Peyer's patch (tissue), 4 donors: ENCODE measurements around the gene MAPK8IP1. TPM values are rescaled to one million over a fixed set of nuclear protein-coding genes. Genes with fewer than 3 reads are reported as not detected.
A peak's percentile ranks its signal among the peaks of the same experiment; 100 is the strongest.

ENCODE experiments used
- DNase-seq, 3 donors: peaks; one replicate each; pipeline ENCODE4 v3.0.0-alpha.2; 2017 to 2019
- H3K27ac ChIP-seq, 4 donors: fragments of 200-600 bp; sonication (generic); one replicate each; pipeline ENCODE4 v1.5.1; 2016 to 2019
- H3K27me3 ChIP-seq, 2 donors: fragments of 200-600 bp; sonication (generic); one replicate each; pipeline ENCODE4 v1.5.1; 2019
- H3K36me3 ChIP-seq, 3 donors: fragments of 200-600 bp; sonication (generic); one replicate each; pipeline ENCODE4 v1.5.1; 2016 to 2019
- H3K4me1 ChIP-seq, 4 donors: fragments of 200-600 bp; sonication (generic); one replicate each; pipeline ENCODE4 v1.5.1; 2016 to 2019
- H3K4me3 ChIP-seq, 4 donors: fragments of 200-600 bp; sonication (generic); 1 replicate in 3 of 4; 2 replicates in 1 of 4; pipeline ENCODE4 v1.5.1; 2016 to 2019; ENCODE audit warnings: mild to moderate bottlenecking in 1 of 4
- H3K9me3 ChIP-seq, 4 donors: fragments of 200-600 bp; sonication (generic); one replicate each; pipeline ENCODE4 v1.5.1; 2016 to 2019; ENCODE audit warnings: mild to moderate bottlenecking in 1 of 4
- CTCF ChIP-seq, 6 experiments: fragments of 450-650 bp in 4 of 6; fragments of 200-600 bp in 2 of 6; sonication (generic) in 1 of 6; IDR thresholded peaks; one replicate each; pipeline ENCODE4 v1.5.1; 2017 to 2019; ENCODE audit warnings: antibody characterized with exemption in 6 of 6, mild to moderate bottlenecking in 3 of 6, moderate library complexity in 1 of 6
- POLR2A ChIP-seq, 2 donors: fragments of 450-650 bp; IDR thresholded peaks; one replicate each; pipeline ENCODE4 v1.5.1; 2017; ENCODE audit warnings: antibody characterized with exemption in 2 of 2, mild to moderate bottlenecking in 2 of 2, moderate library complexity in 2 of 2
- total RNA-seq, 4 donors: library from RNA; depleted of rRNA; stranded (reverse); fragments of >200 nt; gene quantifications; one replicate each; pipeline ENCODE4 v1.1.0, GENCODE V29; 2016

The MAPK8IP1 gene
- total RNA-seq, 4 donors from 2014 or later, result 1.1 to 17.3 (median 3.3) TPM

GRCh38 chr11:45921561-45922424 lies 36.3 kb downstream of the MAPK8IP1 start:
- Histone ChIP-seq H3K27ac (peak overlapping the region in 2 of 4 donors; percentile 60 to 78), H3K4me3 (peak overlapping the region; percentile 39 to 74 (median 56)), H3K9me3 (no peaks in the 10 kb centered on the region), H3K27me3 (peaks cover 0 to 18% of the 10 kb centered on the region in 2 donors), H3K4me1 (peaks cover 3 to 23% (median 13%) of the 10 kb centered on the region in 4 donors), H3K36me3 (no peaks in the 10 kb centered on the region)
- TF ChIP-seq POLR2A (IDR thresholded peaks at IDR 0.05) (no peak), CTCF (IDR thresholded peaks at IDR 0.05) (no peak)
- DNase-seq, result peak; percentile 58 to 65 (median 61)

GRCh38 chr11:45922425-45923082 lies 37.1 kb downstream of the MAPK8IP1 start, which contains the start of gene LARGE2:
Gene LARGE2 (plus strand): TSS chr11:45922656. CDS start chr11:45922883, 227 bp downstream.
- peak in 2 of 3 donors; percentile 38 to 55 for DNase-seq
- Histone ChIP-seq H3K4me3 (peak within 1 kb of the TSS; percentile 39 to 74 (median 56)), H3K27ac (peak within 1 kb of the TSS in 2 of 4 donors; percentile 60 to 78), H3K36me3 (no peaks in the 10 kb centered on the region), H3K4me1 (peaks cover 3 to 18% (median 11%) of the 10 kb centered on the region in 4 donors), H3K9me3 (no peaks in the 10 kb centered on the region), H3K27me3 (peaks cover 0 to 18% of the 10 kb centered on the region in 2 donors)
- TF ChIP-seq CTCF (IDR thresholded peaks at IDR 0.05) (no peak), POLR2A (IDR thresholded peaks at IDR 0.05) (no peak)

- DNase-seq, result peak in 1 of 3 donors; percentile 45
- Histone ChIP-seq H3K9me3 (no peaks in the 10 kb centered on the region), H3K4me3 (no peak overlapping the region), H3K27me3 (peaks cover 0 to 18% of the 10 kb centered on the region in 2 donors), H3K36me3 (no peaks in the 10 kb centered on the region), H3K4me1 (peaks cover 3 to 18% (median 10%) of the 10 kb centered on the region in 4 donors), H3K27ac (peak overlapping the region in 1 of 4 donors; percentile 38)
- TF ChIP-seq CTCF (IDR thresholded peaks at IDR 0.05), result no peak
- no peak for TF ChIP-seq POLR2A (IDR thresholded peaks at IDR 0.05)
These were observed 38.8 kb downstream of the MAPK8IP1 start for GRCh38 chr11:45924036-45924915.

GRCh38 chr11:45924927-45925326 lies 39.5 kb downstream of the MAPK8IP1 start:
- Histone ChIP-seq H3K4me1 (peaks cover 3 to 23% (median 13%) of the 10 kb centered on the region in 4 donors), H3K4me3 (no peak overlapping the region), H3K9me3 (no peaks in the 10 kb centered on the region), H3K36me3 (no peaks in the 10 kb centered on the region), H3K27ac (no peak overlapping the region), H3K27me3 (peaks cover 0 to 18% of the 10 kb centered on the region in 2 donors)
- TF ChIP-seq POLR2A (IDR thresholded peaks at IDR 0.05) (no peak), CTCF (IDR thresholded peaks at IDR 0.05) (no peak)
- peak in 1 of 3 donors; percentile 22 for DNase-seq

GRCh38 chr11:45925550-45925949 lies 40.1 kb downstream of the MAPK8IP1 start:
- Histone ChIP-seq H3K4me3 (no peak overlapping the region), H3K4me1 (peaks cover 3 to 28% (median 17%) of the 10 kb centered on the region in 4 donors), H3K36me3 (no peaks in the 10 kb centered on the region), H3K27ac (no peak overlapping the region), H3K27me3 (peaks cover 0 to 18% of the 10 kb centered on the region in 2 donors), H3K9me3 (no peaks in the 10 kb centered on the region)
- TF ChIP-seq POLR2A (IDR thresholded peaks at IDR 0.05) (no peak), CTCF (IDR thresholded peaks at IDR 0.05) (no peak)
- DNase-seq, result no peak
